ENCODE data around the gene TUT7.

TUT7 gene

DNA sequence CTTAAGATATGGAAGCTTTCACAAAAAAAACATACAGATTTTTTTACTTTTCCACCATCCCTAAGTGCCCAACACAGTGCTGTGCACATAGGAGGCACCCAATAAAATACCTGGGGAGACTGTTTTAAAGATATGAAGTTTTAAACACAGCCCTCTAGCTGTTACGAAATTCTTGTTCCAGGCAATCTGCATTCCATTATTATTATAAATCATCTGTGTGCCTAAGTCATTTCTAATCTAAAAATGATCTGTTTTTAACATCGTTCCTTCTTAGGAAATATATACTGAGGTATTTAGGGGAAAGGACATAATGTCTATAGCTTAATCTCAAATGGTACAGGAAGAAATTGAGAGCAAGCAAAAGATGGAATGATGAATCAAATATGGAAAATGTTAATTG is 39.1 kb downstream of the TUT7 start:
- TF ChIP-seq, protein P1, sequence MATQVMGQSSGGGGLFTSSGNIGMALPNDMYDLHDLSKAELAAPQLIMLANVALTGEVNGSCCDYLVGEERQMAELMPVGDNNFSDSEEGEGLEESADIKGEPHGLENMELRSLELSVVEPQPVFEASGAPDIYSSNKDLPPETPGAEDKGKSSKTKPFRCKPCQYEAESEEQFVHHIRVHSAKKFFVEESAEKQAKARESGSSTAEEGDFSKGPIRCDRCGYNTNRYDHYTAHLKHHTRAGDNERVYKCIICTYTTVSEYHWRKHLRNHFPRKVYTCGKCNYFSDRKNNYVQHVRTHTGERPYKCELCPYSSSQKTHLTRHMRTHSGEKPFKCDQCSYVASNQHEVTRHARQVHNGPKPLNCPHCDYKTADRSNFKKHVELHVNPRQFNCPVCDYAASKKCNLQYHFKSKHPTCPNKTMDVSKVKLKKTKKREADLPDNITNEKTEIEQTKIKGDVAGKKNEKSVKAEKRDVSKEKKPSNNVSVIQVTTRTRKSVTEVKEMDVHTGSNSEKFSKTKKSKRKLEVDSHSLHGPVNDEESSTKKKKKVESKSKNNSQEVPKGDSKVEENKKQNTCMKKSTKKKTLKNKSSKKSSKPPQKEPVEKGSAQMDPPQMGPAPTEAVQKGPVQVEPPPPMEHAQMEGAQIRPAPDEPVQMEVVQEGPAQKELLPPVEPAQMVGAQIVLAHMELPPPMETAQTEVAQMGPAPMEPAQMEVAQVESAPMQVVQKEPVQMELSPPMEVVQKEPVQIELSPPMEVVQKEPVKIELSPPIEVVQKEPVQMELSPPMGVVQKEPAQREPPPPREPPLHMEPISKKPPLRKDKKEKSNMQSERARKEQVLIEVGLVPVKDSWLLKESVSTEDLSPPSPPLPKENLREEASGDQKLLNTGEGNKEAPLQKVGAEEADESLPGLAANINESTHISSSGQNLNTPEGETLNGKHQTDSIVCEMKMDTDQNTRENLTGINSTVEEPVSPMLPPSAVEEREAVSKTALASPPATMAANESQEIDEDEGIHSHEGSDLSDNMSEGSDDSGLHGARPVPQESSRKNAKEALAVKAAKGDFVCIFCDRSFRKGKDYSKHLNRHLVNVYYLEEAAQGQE (IDR thresholded peaks at IDR 0.05; ENCODE audit: low read depth) = no peak
- TF ChIP-seq, protein P2, sequence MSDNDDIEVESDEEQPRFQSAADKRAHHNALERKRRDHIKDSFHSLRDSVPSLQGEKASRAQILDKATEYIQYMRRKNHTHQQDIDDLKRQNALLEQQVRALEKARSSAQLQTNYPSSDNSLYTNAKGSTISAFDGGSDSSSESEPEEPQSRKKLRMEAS (IDR thresholded peaks at IDR 0.05) = no peak
- TF ChIP-seq ZBTB7A (IDR thresholded peaks at IDR 0.05; ENCODE audit: low read depth) = no peak
- TF ChIP-seq TEAD4 (IDR thresholded peaks at IDR 0.05) = no peak
- no peak for TF ChIP-seq NFIC (IDR thresholded peaks at IDR 0.05)
- no peak for TF ChIP-seq FOXM1 (IDR thresholded peaks at IDR 0.05; ENCODE audit: borderline replicate concordance, low read depth)

DNA sequence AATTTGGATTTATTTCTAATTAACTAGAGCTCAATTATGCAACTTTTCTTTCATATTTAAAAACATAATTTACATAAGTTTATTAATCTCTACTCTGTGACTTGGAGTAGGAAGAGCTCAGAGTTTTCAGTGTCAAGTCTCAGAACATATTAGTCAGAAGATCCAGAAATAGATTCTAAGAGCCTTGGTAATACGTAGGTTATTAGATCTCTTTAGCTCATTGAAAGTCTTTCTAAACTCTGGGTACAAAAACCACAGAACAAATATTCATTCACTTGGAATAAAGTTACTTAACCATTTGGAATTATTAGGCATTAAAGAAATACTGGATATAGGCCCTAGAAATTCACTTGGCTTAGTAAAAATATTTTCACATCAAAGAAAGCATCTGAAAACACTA is 45.5 kb downstream of the TUT7 start:
- TF ChIP-seq, protein P2 (IDR thresholded peaks at IDR 0.05) = no peak

DNA sequence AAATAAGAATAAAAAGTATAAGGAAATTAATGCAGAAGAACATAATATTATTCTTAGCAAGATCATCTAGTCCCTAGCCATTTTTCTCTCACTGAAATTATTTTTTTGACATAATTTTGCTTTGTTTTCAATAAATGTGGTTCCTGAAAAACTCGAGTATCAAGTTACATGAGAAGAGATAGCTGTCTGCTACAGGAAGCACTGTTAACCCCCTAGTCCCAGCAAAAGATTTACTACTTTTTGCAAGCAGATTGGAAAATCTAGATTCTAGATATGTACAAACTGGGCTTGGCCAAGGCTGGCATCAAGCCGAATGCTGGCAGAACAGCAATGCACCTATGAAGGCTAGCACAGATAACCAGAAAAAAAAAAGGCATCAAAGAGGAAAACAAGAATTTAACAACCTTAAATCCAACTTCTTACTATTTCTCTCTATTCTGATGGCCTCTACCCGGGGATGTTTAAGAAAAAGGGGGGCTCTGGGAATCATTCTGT is 49.9 kb downstream of the TUT7 start:
- TF ChIP-seq, protein P3, sequence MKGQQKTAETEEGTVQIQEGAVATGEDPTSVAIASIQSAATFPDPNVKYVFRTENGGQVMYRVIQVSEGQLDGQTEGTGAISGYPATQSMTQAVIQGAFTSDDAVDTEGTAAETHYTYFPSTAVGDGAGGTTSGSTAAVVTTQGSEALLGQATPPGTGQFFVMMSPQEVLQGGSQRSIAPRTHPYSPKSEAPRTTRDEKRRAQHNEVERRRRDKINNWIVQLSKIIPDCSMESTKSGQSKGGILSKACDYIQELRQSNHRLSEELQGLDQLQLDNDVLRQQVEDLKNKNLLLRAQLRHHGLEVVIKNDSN (IDR thresholded peaks at IDR 0.05) = no peak
- TF ChIP-seq FOXM1 (IDR thresholded peaks at IDR 0.05; ENCODE audit: borderline replicate concordance, low read depth) (no peak), TEAD4 (IDR thresholded peaks at IDR 0.05) (no peak), CEBPB (IDR thresholded peaks at IDR 0.05) (no peak), NFIC (IDR thresholded peaks at IDR 0.05) (no peak), TCF12 (IDR thresholded peaks at IDR 0.05; ENCODE audit: low read depth) (no peak), RAD21 (IDR thresholded peaks at IDR 0.05; ENCODE audit: low read depth) (no peak), EGR1 (IDR thresholded peaks at IDR 0.05) (no peak), ZBTB7A (IDR thresholded peaks at IDR 0.05; ENCODE audit: low read depth) (no peak), CREB1 (IDR thresholded peaks at IDR 0.05; ENCODE audit: low read depth) (no peak), EP300 (IDR thresholded peaks at IDR 0.05; ENCODE audit: borderline replicate concordance) (no peak), YY1 (IDR thresholded peaks at IDR 0.05; ENCODE audit: low read depth) (no peak)
- TF ChIP-seq, protein P2 (IDR thresholded peaks at IDR 0.05) = no peak
- TF ChIP-seq, protein P1 (IDR thresholded peaks at IDR 0.05; ENCODE audit: low read depth) = no peak

DNA sequence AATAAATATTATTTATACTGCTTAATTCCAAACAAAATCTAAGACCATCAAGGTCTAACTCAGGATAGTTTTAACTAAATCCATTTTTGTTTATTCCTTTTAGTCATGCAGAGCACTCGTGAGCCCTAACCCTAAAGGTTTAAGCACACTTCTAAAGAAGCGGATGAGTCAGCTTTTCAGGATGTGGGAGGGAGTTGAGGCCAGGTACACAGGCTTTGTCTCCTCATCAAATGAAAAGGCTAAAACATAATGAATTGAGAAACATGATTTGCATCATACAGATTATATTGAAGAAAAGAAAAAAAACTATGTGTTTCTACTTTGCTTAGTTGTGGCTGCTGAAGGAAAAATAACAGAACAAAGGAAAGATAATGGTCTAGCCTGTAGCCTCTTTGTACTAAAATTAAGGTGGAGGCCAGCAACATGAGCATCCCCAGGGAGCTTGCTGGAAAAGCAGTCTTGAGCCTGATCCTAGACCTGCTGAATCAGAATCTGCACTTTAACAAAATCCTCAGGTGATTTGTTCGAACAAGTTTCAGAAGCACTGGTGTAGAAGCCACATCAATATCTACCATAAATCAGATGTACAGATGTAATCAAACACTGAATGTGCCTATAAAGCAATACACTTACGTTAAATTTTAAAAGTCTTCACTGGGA is 50.8 kb downstream of the TUT7 start:
- TF ChIP-seq FOXM1 (IDR thresholded peaks at IDR 0.05; ENCODE audit: borderline replicate concordance, low read depth) (no peak), TEAD4 (IDR thresholded peaks at IDR 0.05) (no peak), RAD21 (IDR thresholded peaks at IDR 0.05; ENCODE audit: low read depth) (no peak), CREB1 (IDR thresholded peaks at IDR 0.05; ENCODE audit: low read depth) (no peak), EP300 (IDR thresholded peaks at IDR 0.05; ENCODE audit: borderline replicate concordance) (no peak), EGR1 (IDR thresholded peaks at IDR 0.05) (no peak), TCF12 (IDR thresholded peaks at IDR 0.05; ENCODE audit: low read depth) (no peak), ZBTB7A (IDR thresholded peaks at IDR 0.05; ENCODE audit: low read depth) (no peak), NFIC (IDR thresholded peaks at IDR 0.05) (no peak), TAF1 (IDR thresholded peaks at IDR 0.05; ENCODE audit: low read depth) (no peak), CEBPB (IDR thresholded peaks at IDR 0.05) (no peak)
- TF ChIP-seq, protein P2 (IDR thresholded peaks at IDR 0.05) = no peak
- TF ChIP-seq, protein P1 (IDR thresholded peaks at IDR 0.05; ENCODE audit: low read depth) = no peak

DNA sequence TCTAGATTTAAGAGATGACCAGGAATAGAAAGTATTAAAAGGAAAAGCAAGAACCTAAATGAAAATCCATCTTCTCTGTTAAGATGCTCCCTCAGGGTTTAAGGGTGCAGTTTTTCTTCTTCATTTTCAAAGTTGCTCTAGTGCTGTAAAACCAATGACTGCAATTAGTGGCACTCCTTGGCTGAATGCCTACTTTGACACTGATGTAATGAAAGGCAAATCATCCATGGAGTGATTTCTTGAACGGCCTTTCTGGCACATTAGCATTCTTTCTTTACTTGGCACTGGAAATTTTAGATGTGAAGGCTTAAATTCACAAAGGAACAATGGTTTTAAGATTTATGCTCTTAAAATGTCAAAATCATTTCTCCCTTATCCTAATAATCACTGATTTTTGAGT is 52.5 kb downstream of the TUT7 start:
- no peak for TF ChIP-seq CEBPB (IDR thresholded peaks at IDR 0.05)
- no peak for TF ChIP-seq NFIC (IDR thresholded peaks at IDR 0.05)
- no peak for TF ChIP-seq TEAD4 (IDR thresholded peaks at IDR 0.05)
- TF ChIP-seq, protein P3 (IDR thresholded peaks at IDR 0.05) = no peak
- no peak for TF ChIP-seq CREB1 (IDR thresholded peaks at IDR 0.05; ENCODE audit: low read depth)
- TF ChIP-seq YY1 (IDR thresholded peaks at IDR 0.05; ENCODE audit: low read depth) = no peak
- TF ChIP-seq, protein P1 (IDR thresholded peaks at IDR 0.05; ENCODE audit: low read depth) = no peak
- no peak for TF ChIP-seq TAF1 (IDR thresholded peaks at IDR 0.05; ENCODE audit: low read depth)
- TF ChIP-seq EGR1 (IDR thresholded peaks at IDR 0.05) = no peak
- TF ChIP-seq TCF12 (IDR thresholded peaks at IDR 0.05; ENCODE audit: low read depth) = no peak
- no peak for TF ChIP-seq ZBTB7A (IDR thresholded peaks at IDR 0.05; ENCODE audit: low read depth)
- no peak for TF ChIP-seq FOXM1 (IDR thresholded peaks at IDR 0.05; ENCODE audit: borderline replicate concordance, low read depth)
- no peak for TF ChIP-seq RAD21 (IDR thresholded peaks at IDR 0.05; ENCODE audit: low read depth)
- TF ChIP-seq EP300 (IDR thresholded peaks at IDR 0.05; ENCODE audit: borderline replicate concordance) = no peak
- TF ChIP-seq, protein P2 (IDR thresholded peaks at IDR 0.05) = no peak
